Memory B cell (primary cell): Measurements from ENCODE around the gene DEFB108B.
"Not testable (repeated sequence)": the region's sequence is repeated elsewhere in the genome, so short reads cannot be mapped to it uniquely, and the experiment has no call there.

Experiments
- ATAC-seq: fragments of 150-1000 bp; cut with Tn5 transposase; 2 replicates; pipeline ENCODE4 v1.10.0; 2021; ENCODE audit warnings: low read depth, mild to moderate bottlenecking, moderate library complexity
- DNase-seq, 2 donors: peaks; one replicate each; pipeline ENCODE4 v3.0.0; 2022; ENCODE audit warnings: low spot score in 2 of 2
- H3K27ac Mint-ChIP-seq: one replicate; pipeline ENCODE4 v1.8.0; 2022; ENCODE audit warnings: mild to moderate bottlenecking, moderate library complexity, mixed read lengths
- H3K27me3 Mint-ChIP-seq: one replicate; pipeline ENCODE4 v1.8.0; 2022; ENCODE audit warnings: mixed read lengths
- H3K36me3 Mint-ChIP-seq: one replicate; pipeline ENCODE4 v1.8.0; 2022; ENCODE audit warnings: mild to moderate bottlenecking, mixed read lengths
- H3K4me1 Mint-ChIP-seq: one replicate; pipeline ENCODE4 v1.8.0; 2022; ENCODE audit warnings: mixed read lengths
- H3K4me3 Mint-ChIP-seq: one replicate; pipeline ENCODE4 v1.8.0; 2022; ENCODE audit warnings: mild to moderate bottlenecking, moderate library complexity, mixed read lengths
- H3K9me3 Mint-ChIP-seq: one replicate; pipeline ENCODE4 v1.8.0; 2022; ENCODE audit warnings: mixed read lengths

DEFB108B gene

DNA sequence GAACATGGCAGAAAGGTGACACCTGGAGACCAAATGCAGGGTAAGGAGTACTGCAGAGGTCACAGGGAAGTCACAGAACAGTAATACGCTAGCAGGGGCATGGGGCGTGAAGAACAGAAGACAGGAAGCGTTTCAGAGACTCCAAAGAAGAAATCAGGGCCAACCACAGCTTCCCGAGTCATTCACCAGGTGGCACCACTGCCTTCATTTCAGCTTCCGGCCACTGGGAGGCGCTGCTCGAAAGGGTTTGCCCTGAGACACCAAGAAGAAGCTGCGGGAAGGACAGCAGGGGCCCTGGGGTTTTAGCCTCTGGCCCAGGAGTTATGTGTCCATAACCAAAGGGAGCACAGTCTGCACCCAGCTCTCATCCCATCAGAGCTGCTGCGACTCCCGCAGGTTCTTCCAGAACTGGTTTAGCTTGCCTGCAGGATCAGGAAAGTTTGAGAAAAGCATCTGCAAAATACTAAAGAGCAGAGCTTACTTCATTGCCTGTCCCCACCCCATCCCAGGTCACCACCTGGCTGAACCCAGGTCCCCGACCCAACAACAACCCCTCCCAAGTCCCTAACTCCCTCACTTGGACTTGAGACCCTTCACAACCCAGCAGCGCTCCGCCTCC, 32.6 kb upstream of the DEFB108B start:
- ATAC-seq, H3K36me3 Mint-ChIP-seq, H3K4me1 Mint-ChIP-seq, H3K27me3 Mint-ChIP-seq, H3K9me3 Mint-ChIP-seq, H3K4me3 Mint-ChIP-seq, H3K27ac Mint-ChIP-seq: not testable (repeated sequence)
- peak; percentile 81 to 83 for DNase-seq

DNA sequence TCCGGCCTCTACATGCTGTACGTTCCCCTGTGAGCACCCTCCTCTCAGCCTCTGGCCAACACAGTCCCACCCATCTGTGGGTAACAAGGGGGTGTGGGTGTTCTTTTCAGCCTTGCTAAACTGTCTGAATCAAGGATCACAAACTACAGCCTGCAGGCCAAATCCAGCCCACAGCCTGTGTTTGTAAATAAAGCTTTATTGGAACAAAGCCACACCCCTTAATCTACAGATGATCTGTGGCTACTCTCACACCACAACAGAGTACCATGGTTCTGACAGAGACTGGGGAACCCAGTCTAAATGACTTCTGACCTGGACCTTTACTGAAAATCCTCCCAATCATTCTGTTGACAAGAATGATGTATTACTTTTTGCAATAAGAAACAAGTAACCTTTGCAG, 32.0 kb upstream of the DEFB108B start:
- not testable (repeated sequence) for H3K27me3 Mint-ChIP-seq, H3K9me3 Mint-ChIP-seq, H3K4me3 Mint-ChIP-seq, DNase-seq, ATAC-seq, H3K4me1 Mint-ChIP-seq, H3K36me3 Mint-ChIP-seq, H3K27ac Mint-ChIP-seq

DNA sequence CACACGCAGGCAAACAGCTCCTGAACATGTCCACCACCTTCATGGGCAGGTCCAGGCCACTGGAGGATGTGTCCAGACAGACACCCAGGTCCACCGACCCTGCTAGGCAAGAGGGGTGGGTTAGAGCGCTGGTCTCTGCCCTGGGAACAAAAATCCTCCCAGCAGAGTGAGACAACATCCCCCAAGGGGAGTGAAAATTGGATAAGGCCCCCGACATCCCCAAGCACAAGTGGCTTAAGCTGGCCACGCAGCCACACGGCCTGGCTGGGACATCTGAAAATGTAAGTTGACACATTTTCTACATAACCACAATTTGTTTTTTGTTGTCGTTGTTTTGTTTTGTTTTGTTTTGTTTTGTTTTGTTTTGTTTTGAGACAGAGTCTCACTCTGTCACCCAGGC, 30.1 kb upstream of the DEFB108B start:
- H3K4me3 Mint-ChIP-seq, DNase-seq, H3K4me1 Mint-ChIP-seq, H3K27ac Mint-ChIP-seq, H3K36me3 Mint-ChIP-seq, H3K27me3 Mint-ChIP-seq, H3K9me3 Mint-ChIP-seq, ATAC-seq: not testable (repeated sequence)

DNA sequence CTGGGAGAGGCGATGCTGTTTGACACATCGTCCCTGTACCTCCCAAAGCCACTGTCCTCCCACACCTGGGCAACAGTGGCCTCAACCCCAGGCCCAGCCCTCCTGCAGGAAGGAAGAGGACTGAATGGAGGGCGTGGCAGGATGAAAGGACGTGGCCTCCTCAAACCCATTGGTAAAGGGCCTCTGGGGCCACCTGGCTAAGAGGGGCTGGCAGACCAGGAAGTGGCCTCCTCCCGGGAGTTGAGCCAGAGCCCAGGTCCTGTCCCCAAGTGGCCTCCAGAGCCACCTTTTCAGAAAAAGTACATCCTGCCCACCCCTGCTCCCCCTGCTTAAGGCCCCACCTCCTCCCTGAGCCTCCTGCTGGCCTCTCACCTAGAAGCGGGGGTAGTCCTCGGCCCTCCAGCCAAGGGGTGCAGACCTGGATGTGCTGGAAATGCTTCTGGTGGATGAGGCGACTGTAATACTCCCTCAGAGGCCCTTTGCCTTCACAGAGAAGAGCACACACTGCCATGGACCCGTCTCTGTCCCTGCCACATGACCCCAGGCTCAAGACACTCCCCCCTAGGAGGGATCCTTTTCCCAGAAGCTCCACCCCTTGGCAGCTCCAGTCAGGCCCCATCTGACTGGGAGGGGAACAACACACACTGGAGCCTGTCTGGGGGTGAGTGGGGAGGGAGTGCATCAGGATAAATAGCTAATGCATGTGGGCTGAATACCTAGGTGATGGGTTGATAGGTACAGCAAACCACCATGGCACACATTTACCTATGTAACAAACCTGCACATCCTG, 28.6 kb upstream of the DEFB108B start:
- not testable (repeated sequence) for H3K27me3 Mint-ChIP-seq, H3K9me3 Mint-ChIP-seq, H3K27ac Mint-ChIP-seq, DNase-seq, H3K36me3 Mint-ChIP-seq, ATAC-seq, H3K4me1 Mint-ChIP-seq, H3K4me3 Mint-ChIP-seq

DNA sequence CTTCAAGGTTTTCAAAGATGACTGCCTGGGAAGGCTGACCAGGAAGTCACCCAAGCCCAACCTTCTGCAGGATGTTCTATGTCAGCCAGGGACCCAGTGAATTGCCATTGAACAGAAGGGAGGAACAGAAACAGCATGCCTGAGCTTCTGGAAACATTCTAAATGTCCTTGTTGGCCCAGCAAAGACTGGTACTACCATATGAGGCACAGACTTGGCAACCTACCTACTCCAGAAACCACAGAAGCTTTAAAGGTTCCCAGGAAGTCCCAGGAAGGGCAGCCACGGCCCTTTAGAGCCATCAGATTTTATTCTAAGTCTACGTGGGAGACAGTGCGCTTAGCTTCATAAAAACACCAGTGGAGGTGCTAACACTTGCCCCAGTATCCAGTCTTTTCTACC, 20.5 kb upstream of the DEFB108B start:
- DNase-seq, H3K27ac Mint-ChIP-seq, H3K27me3 Mint-ChIP-seq, H3K4me1 Mint-ChIP-seq, H3K9me3 Mint-ChIP-seq, ATAC-seq, H3K36me3 Mint-ChIP-seq: not testable (repeated sequence)
- H3K4me3 Mint-ChIP-seq = peak overlapping the region; percentile 79

DNA sequence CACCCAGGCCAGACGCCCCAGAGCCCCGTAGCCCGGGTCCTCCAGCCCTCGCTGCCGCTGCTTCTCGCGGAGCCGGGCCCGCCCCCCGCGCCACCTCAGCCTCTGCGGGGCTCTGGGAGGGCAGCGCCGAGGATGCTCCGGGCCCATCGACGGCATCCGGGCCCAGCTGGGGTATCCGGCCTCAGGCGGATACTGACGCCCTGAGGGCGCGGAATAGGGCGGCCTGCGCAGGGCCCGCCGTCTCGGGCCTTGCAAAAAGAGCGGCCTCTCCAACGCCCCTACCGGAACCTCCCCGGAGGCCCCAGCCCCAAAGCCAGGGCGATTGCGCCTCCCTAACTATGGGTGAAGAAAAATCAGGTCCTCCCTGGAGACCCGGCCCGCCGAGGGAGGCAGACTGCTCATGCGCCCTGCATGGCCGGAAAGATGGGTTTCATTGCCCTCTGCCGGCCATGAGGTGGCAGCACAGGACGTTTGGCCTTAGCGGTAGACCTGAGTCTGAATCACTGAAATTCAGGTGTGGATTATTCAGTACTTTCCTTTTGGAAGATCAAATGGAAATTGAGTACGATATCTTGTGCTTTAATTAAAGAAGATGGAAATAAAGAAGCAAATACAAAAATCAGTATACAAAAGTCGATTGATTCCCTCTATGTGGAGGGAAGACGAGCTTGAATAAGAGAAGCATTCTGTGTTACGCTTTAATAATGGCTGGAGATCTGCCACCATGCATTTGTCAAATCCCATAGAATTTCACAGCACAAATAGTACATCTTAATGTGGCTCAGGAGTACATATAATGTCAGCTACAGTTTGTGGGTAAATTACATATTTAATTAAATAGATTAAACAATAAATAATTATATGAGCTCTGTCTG, 19.3 kb upstream of the DEFB108B start:
- Mint-ChIP-seq H3K4me3 (peak overlapping the region; percentile 86), H3K27ac (peak overlapping the region; percentile 83)
- H3K36me3 Mint-ChIP-seq, H3K4me1 Mint-ChIP-seq, H3K9me3 Mint-ChIP-seq, H3K27me3 Mint-ChIP-seq: not testable (repeated sequence)
- DNase-seq (peak; percentile 77 to 79), ATAC-seq (peak; percentile 76)

DNA sequence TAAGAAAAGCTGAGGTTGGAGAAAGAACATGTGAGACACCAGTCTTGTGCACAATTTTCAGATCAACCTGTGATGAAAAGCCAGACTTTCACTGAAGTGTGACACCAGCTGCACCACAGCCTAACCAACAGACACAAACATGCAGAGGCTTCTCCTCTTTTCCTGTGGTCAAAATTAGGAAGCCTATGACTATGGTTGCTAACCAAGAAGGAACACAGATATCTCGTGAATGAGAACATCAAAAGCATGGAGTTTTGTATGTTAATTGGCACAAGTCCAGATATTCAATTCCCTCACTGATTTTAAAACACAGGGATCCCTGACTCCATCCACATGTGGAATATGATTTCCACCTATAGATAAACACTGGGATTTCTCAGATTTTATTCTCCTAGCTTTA, 11.5 kb upstream of the DEFB108B start:
- not testable (repeated sequence) for H3K27me3 Mint-ChIP-seq, H3K4me3 Mint-ChIP-seq, DNase-seq, H3K36me3 Mint-ChIP-seq, H3K4me1 Mint-ChIP-seq, H3K27ac Mint-ChIP-seq, H3K9me3 Mint-ChIP-seq, ATAC-seq

DNA sequence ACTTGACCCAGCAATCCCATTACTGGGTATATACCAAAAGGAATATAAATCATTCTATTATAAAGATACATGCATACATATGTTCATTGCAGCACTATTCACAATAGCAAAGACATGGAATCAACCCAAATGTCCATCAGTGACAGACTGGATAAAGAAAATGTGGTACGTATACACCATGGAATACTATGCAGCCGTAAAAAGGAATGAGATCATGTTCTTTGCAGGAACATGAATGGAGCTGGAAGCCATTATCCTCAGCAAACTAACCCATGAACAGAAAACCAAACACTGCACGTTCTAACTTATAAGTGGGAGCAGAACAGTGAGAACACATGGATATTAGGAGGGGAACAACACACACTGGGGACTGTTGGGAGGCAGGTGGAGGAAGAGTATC, 3.8 kb upstream of the DEFB108B start:
- H3K4me1 Mint-ChIP-seq, H3K27ac Mint-ChIP-seq, H3K9me3 Mint-ChIP-seq: not testable (repeated sequence)

DNA sequence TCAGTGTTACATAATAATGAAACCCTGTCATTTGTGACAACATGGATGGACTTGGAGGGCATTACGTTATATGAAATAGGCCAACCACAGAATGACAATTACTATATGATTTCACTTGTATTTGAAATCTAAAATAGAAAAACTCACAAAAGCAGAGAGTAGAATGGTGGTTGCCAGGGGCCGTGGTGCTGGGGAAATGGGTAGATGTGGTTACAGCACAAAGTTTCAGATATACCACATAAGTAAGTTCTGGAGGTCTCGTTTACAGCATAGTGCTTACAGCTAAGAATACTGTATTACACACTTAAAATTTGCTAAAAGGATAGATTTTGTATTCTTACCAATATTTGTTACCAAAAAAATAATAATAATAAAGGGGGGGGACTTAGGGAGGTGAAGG, 3.3 kb upstream of the DEFB108B start:
- H3K27ac Mint-ChIP-seq, H3K27me3 Mint-ChIP-seq, DNase-seq, ATAC-seq, H3K9me3 Mint-ChIP-seq, H3K4me1 Mint-ChIP-seq, H3K36me3 Mint-ChIP-seq, H3K4me3 Mint-ChIP-seq: not testable (repeated sequence)

More for the DNA sequence above, 3.8 kb upstream of the DEFB108B start:
- not testable (repeated sequence) for H3K36me3 Mint-ChIP-seq, H3K4me3 Mint-ChIP-seq, H3K27me3 Mint-ChIP-seq, ATAC-seq, DNase-seq

DNA sequence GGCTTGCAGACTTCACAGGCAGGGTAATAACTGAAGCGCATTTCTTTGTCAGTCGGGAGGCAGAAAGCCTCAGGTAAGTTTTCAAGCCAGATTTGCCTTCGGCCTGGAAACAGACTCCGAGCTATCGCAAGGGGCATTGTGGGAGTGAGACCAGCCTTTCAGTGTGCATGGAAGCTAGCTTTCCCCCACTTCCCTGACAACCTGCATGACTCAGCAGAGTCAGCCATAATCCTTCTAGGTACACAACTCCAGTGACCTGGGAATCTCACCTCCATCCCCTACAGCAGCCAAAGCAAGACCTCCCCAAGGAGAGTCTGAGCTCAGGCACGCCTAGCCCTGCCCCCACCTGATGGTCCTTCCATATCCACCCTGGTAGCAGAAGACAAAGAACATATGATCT, 9.7 kb downstream of the DEFB108B start:
- ATAC-seq, DNase-seq, H3K9me3 Mint-ChIP-seq, H3K36me3 Mint-ChIP-seq, H3K27me3 Mint-ChIP-seq, H3K27ac Mint-ChIP-seq, H3K4me1 Mint-ChIP-seq, H3K4me3 Mint-ChIP-seq: not testable (repeated sequence)

DNA sequence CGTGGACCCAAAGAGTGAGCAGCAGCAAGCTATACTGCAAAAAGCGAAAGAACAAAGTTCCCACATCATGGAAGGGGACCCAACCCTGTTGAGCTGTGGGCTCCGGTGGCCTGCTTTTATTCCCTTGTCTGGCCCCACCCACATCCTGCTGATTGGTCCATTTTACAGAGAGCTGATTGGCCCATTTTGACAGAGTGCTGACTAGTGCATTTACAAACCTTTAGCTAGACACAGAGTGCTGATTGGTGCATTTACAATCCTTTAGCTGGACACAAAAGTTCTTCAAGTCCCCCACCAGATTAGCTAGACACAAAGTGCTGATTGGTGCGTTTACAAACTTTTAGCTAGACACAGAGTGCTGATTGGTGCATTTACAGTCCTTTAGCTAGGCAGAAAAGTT, 10.4 kb downstream of the DEFB108B start:
- not testable (repeated sequence) for H3K9me3 Mint-ChIP-seq, DNase-seq, H3K27me3 Mint-ChIP-seq, H3K4me3 Mint-ChIP-seq, H3K4me1 Mint-ChIP-seq, H3K27ac Mint-ChIP-seq, H3K36me3 Mint-ChIP-seq, ATAC-seq

DNA sequence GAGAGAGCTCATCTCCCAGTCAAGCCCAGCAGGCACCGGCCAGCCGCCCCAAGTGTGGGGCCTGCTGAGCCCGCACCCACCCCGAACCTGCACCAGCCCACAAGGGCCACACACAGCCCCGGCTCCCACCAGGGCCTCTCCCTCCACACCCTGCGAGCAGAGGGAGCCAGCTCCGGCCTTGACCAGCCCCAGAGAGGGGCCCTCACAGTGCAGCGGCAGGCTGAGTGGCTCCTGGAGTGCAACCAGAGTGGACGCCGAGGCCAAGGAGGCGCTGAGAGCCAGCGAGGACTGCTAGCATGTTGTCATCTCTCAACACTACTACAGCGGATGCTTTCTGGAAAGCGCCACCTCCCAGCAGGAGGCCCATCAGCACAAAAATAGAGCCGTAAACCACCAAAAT, 10.9 kb downstream of the DEFB108B start:
- no peak overlapping the region for H3K4me3 Mint-ChIP-seq
- DNase-seq = no peak
- no peak overlapping the region for H3K27ac Mint-ChIP-seq
- peaks cover 2% of the 10 kb centered on the region for H3K27me3 Mint-ChIP-seq
- no peaks in the 10 kb centered on the region for H3K4me1 Mint-ChIP-seq
- H3K9me3 Mint-ChIP-seq = peaks cover 5% of the 10 kb centered on the region
- ATAC-seq = no peak
- peaks cover 3% of the 10 kb centered on the region for H3K36me3 Mint-ChIP-seq

DNA sequence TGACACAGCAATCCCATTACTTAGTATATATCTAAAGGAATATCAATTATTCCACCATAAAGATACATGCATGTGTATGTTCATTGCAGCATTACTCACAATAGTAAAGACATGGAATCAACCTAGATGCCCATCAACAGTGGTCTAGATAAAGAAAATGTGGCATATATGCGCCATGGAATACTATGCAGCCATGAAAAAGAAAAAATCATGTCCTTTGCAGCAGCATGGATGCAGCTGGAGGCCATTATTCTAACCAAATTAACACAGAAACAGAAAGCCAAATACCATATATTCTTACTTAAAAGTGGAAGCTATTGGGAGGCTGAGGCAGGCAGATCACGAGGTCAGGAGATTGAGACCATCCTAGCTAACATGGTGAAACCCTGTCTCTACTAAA, 20.9 kb downstream of the DEFB108B start:
- not testable (repeated sequence) for H3K27ac Mint-ChIP-seq, H3K36me3 Mint-ChIP-seq, H3K4me1 Mint-ChIP-seq, H3K9me3 Mint-ChIP-seq, ATAC-seq, DNase-seq, H3K27me3 Mint-ChIP-seq, H3K4me3 Mint-ChIP-seq

DNA sequence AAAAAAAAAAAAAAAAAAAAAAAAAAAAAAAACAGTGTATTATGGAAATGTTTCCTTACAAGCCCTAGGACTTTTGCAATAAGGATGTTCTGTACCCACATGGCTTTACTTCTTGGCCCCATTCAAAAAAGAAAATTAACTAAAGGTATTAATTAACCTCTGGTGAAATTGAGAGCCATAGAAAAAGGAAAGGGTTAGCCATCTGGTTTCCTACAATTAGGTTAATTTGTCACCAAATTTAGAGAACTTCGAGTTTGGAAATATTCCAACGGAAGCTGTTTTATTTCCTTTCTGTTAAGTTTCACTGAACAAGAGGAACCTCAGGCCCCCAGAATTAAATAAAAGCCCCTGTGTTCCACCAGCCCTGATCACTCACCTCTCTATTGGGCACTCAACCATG, 22.9 kb downstream of the DEFB108B start:
- not testable (repeated sequence) for DNase-seq, ATAC-seq, H3K36me3 Mint-ChIP-seq, H3K4me3 Mint-ChIP-seq, H3K27ac Mint-ChIP-seq, H3K9me3 Mint-ChIP-seq, H3K4me1 Mint-ChIP-seq, H3K27me3 Mint-ChIP-seq
